Activated T-cell treated with anti-CD3 and anti-CD28 coated beads, Interleukin-2, amount 50 U/mL, for 48 hours (primary cell): ENCODE results near the gene CROCC2.

Experiments
- DNase-seq, 2 experiments: peaks; one replicate each; pipeline ENCODE4 v3.0.0-alpha.2; 2020

The CROCC2 gene

GRCh38 chr2:240946654-240947053, 40.5 kb downstream of the CROCC2 start:
- no peak for DNase-seq

GRCh38 chr2:240947176-240947575, 41.0 kb downstream of the CROCC2 start:
- DNase-seq = no peak

GRCh38 chr2:240947607-240948006, 41.5 kb downstream of the CROCC2 start:
- no peak for DNase-seq

DNA sequence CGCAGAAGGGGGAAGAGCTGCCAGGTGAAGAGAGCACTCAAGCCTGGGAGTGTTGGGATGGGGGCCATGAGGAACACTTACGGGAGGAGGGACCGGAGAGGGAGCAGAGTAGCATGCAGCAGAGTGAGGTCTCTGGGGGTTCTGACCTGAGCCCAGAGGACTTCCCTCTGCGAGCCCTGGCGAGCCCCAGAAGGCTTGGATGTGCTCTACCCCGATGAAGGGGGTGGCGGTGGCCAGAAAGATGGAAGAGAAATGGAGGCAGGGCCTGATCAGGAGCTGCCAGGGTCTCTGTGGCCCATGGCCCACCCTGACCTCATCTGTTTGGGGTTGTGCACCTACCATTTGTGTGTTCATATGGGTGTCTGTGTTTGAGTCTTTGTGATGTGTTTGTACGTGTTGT, 42.0 kb downstream of the CROCC2 start:
- DNase-seq = no peak

DNA sequence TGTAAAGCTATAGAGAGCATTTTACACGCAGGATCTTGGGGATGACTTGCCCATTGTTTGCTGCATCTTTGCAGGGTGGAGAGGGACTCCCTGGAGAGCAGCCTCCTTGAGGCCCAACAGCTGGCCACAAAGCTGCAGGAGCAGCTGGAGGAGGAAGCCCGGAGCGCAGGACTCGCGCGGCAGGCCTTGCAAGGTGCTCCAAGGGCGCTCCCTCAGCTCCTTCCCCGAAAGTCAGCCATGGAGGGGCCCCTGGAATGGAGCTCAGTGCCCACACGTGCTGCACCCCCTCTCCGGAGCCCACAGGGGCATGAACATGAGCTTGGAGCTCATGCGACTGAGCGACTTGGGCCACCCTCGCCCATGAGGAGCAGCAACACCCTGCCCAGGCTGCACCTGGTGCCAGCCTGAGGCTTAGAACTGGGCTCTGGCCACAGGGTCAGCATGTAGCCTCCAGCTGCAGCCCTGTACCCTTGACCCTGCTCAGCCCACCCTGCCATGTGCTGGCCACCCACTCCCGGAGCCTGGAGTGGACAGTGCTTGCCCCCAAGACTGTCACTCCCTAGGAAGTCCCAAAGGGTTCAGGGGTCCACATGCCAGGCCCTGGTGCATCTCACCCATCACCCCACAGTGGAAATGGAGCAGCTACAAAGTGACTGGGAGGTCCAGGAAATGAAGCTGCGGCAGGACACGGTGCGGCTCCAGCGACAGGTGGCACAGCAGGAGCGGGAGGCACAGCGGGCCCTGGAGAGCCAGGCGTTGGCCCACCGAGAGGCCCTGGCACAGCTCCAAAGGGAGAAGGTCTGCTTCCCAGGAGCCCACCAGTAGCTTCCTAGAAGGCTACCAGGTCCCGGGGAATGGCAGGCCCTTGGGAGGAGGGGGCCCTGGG, 43.0 kb downstream of the CROCC2 start:
- no peak for DNase-seq

DNA sequence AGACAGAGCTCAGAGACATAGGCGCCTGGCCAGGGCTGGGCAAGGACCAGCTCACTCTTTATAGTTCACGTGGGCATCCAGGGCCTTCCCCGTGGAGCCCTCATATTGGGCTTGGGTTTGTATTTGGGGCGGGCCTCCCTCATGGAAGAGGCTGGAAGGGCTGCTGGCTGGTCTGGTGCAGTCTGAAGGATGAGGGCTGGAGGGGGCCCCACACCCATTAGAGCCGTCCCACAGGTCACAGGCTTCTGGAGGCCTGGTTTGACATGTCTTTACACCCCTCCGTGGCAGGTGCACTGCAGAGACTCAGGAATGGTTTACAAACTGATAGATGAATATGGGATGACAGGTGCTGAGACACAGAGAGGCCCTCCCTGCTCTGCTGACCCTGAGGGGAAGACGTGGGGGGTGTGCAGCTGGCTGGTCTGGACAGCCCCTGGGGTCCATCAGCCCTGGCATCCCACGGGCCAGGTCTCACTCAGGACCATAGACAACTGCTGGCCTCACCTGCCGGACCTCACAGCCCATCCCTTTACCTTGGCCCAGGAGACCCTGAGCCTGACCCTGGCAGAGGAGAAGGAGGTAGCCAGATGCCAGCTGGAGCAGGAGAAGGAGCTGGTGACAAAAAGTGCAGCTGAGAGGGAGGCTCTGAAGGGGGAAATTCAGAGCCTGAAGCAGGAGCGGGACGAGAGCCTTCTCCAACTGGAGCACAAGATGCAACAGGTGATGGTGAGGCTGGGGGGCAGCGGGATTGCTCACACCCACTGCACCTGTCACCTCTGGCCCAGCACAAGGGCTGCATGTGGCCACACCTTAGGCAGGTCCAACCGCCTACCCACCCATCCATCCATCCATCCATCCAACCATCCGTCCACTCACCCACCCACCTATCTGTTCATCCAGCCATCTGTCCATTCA, 43.9 kb downstream of the CROCC2 start:
- no peak for DNase-seq

DNA sequence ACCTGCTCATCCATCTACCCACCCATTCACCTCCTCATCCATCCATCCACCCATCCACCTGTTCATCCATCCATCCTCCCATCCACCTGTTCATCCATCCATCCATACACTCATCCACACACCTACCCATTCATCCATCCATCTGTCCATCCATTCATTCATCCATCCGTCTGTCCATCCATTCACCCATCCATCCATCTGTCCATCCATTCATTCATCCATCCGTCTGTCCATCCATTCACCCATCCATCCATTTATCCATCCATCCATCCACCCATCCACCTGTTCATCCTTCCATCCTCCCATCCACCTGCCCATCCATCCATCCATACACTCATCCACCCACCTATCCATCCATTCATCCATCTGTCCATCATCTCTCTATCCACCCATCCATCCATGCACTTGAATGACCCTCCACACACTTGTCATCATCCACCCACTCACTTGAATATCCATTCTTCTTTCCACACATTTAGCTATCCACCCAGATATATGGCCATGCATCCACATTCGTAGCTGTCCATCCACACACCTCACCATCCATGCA, 45.0 kb downstream of the CROCC2 start:
- DNase-seq = no peak

DNA sequence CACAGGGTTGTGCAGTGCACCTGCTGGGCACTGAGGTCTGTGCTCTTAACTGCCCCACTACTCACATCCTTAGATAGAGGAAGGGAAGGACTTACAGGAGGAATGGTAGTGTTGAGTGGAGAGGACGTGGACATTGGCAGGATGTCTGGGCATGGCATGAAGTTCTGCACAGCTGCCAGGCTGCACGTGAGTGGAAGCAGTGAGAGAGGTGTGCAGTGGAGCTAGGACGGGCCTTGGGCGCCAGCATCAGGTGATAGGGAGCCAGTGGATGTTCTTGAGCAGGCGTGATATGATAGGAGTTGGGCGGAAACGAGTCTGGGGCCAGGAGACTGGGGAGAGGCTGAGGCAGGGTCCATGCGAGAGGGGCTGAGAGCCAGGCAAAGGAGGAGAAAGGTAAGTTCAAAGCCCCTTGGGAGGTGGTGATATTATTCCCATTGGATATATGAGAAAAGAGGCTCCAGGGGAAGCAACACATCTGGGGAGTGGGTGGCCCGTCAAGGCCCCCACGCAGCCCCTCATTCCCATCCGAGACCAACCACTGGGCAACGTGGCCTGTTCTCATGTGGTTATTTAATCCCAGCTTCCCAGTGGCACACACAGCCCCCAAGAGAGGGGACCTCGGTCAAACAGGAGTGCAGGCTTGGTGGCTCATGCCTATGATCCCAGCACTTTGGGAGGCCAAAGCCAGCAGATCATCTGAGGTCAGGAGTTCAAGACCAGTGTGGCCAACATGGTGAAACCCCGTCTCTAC, 46.5 kb downstream of the CROCC2 start:
- no peak for DNase-seq

DNA sequence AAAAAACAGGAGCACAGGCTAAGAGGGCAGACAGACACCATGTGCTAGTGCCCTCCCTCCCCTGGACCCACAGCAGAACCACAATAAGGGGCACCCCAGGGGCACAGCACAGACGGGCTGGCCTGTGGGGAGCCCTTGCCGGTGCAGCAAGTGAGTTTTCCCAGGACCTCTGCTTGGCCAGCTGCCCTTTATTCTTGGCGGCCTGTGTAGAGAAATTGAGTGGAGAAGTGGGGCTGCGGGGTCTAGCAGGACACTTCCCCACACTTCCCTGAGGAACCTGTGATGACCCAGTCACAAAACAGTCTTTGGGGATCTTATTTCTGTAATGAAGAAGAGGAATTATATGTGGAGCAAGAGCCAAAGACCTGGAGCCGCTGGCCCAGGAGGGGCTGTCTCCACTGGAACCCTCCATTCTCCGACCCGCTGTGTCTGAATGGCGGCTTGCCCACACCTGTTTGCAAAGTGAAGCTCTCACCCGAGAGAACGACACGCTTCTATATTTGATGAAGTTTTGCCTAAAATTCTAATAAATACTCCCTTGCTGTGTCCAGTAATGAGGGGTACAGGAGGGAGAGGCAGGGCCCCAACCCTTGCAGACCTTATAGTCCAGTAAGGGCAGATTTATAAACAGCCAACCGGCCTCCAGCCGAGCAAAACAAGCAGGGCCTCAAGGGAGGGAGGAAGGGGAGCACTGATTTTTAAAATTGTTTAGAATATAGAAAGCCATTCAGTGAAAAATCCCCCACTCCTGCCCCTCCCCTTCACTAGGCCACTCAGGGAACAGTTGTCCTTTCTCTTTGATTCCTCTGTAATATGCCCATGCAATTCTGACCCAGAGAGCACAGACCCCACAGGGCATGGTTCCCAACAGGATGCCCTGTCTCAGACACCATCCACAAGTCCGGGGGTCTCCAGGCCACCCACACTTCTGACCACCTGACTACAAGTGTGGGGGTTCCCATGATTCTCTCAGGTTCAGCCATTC, 47.6 kb downstream of the CROCC2 start:
- no peak for DNase-seq

GRCh38 chr2:240954436-240955305, 48.5 kb downstream of the CROCC2 start:
- DNase-seq = no peak

- no peak for DNase-seq
Observed at GRCh38 chr2:240955306-240956170, 49.4 kb downstream of the CROCC2 start.

- no peak for DNase-seq
Observed at GRCh38 chr2:240956171-240956934, 50.2 kb downstream of the CROCC2 start.

DNA sequence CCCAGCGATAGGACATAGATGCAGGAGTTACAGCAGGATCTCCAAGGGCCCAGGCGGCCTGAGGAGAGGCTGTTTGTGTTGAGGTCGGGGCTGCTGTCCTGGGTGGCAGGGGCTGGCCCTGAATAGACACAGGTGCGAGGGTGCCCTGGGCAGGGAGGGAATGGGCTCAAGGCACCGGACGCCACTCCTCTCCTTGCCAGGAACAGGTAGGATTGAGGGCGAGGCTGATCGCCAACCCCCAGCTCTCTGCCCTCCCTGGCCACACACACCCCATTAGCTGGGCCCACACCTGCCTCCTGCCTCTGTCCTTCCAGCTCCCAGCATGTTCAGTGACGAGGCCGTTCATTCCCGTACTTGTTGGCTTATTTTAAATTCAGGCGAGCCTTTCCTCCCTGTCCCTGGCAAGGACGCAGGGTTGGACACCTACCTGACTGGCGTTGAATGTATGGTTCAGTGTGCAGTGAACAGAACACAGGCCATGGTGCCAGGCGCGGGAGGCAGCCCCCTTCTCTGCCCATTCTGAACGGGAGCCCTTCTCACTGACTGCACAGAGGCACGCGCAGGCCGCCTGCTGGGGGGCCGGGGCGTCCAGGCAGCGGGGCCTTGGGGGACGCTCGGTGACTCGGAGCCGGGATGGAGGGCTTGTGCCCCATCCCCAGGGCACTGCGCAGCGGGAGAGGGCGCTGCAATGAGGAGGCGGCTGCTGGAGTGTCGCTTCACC, 51.0 kb downstream of the CROCC2 start:
- no peak for DNase-seq

DNA sequence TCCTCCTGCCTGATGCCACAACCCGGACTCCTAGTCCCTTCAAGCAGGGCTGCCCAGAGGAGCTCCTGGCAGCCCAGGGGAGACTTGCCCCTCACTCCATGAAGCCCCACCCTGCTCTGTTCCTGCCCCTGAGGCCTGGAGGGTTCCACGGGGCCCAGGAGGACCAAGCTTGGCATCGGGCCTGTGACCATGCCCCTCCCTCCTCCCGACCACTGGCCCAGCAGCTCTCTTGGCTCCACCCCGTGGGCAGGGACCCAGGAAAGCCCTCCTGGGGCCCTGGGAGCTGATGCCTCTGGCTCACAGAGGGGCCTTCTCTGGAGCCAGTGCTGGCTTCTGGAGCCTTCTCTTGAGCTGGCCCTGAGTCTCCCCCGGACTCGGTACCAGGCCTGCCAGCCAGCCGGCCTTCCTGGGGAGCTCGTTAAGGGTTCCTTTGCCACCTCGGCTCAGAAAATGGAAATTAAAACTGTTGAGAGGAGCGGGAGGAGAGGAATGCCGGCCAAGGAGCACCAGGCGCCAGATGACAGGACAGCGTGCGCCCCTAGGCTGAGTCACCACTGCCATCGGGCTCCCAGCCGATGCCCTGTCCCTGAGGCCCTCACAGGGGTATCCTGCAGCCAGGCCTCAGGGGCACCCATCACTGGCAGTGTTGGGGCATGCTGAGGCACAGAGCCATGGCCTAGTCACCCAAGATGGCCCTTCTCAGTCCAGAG, 51.7 kb downstream of the CROCC2 start:
- DNase-seq = peak in 1 of 2 experiments; percentile 6

GRCh38 chr2:240958366-240959213, 52.5 kb downstream of the CROCC2 start:
- DNase-seq = peak in 1 of 2 experiments; percentile 3
